GM12872 (cell line): Measurements from ENCODE around the gene HHIPL1.

Source experiments
- TF ChIP-seq, protein P1 (sequence below): IDR thresholded peaks from 3 replicates; pipeline ENCODE4 v1.5.1; 2011; ENCODE audit warnings: low read depth, mild to moderate bottlenecking, low read length, moderate library complexity; ENCODE audit not compliant: insufficient read depth

The HHIPL1 gene

GRCh38 chr14:99727096-99727870 lies 82.4 kb downstream of the HHIPL1 start:
- TF ChIP-seq, protein P1, sequence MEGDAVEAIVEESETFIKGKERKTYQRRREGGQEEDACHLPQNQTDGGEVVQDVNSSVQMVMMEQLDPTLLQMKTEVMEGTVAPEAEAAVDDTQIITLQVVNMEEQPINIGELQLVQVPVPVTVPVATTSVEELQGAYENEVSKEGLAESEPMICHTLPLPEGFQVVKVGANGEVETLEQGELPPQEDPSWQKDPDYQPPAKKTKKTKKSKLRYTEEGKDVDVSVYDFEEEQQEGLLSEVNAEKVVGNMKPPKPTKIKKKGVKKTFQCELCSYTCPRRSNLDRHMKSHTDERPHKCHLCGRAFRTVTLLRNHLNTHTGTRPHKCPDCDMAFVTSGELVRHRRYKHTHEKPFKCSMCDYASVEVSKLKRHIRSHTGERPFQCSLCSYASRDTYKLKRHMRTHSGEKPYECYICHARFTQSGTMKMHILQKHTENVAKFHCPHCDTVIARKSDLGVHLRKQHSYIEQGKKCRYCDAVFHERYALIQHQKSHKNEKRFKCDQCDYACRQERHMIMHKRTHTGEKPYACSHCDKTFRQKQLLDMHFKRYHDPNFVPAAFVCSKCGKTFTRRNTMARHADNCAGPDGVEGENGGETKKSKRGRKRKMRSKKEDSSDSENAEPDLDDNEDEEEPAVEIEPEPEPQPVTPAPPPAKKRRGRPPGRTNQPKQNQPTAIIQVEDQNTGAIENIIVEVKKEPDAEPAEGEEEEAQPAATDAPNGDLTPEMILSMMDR = no peak

DNA sequence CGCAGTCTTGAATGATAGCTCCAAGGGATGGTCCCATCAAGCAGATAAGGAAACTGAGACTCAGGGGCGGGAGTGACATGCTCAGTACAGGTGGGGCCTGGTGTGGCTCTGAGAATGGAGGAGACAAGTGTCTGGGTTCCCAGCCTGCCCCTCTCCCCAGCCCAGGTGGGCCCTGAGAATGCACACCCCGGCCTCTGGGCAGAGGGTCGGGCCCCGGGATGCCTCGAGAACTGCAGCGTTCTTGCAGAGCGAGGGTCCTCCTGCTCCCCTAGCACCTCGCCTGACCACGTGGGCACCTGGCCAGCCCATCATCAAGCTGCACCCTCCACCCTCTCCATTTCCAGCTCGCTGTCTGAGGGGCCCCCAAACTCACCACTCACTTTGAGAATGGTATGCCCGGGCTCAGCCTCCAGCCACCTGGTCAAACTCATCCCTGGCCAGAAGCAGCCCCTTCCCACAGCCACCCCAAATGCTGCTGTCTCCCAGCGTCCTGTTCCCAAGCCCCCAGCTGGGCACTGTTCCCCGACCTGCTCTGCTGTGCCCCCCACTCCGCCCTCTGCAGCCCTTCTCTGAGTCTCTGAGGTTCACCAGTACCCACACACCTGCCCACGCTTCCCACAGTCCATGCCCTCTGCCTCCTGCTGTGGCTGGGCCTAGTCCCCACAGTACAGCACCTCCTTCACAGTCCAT lies 83.4 kb downstream of the HHIPL1 start:
- TF ChIP-seq, protein P1 = no peak

- TF ChIP-seq, protein P1 = no peak
These were observed 84.1 kb downstream of the HHIPL1 start for GRCh38 chr14:99728981-99729451.
